Measurements from ENCODE around the gene WNT2B.

GRCh38 chr1:112462953-112463279, 45.8 kb upstream of the WNT2B start:
- TF ChIP-seq, protein P1, sequence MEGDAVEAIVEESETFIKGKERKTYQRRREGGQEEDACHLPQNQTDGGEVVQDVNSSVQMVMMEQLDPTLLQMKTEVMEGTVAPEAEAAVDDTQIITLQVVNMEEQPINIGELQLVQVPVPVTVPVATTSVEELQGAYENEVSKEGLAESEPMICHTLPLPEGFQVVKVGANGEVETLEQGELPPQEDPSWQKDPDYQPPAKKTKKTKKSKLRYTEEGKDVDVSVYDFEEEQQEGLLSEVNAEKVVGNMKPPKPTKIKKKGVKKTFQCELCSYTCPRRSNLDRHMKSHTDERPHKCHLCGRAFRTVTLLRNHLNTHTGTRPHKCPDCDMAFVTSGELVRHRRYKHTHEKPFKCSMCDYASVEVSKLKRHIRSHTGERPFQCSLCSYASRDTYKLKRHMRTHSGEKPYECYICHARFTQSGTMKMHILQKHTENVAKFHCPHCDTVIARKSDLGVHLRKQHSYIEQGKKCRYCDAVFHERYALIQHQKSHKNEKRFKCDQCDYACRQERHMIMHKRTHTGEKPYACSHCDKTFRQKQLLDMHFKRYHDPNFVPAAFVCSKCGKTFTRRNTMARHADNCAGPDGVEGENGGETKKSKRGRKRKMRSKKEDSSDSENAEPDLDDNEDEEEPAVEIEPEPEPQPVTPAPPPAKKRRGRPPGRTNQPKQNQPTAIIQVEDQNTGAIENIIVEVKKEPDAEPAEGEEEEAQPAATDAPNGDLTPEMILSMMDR (optimal IDR thresholded peaks at IDR 0.05 in 1 of 3, IDR thresholded peaks at IDR 0.05 in 1 of 3, conservative IDR thresholded peaks at IDR 0.05 in 1 of 3; ENCODE audit: extremely low read depth in 1 of 3, insufficient read depth in 2 of 3, low read length in 3 of 3), result no peak
- no peak for TF ChIP-seq EZH2 (IDR thresholded peaks at IDR 0.05; ENCODE audit: low read length)

Measured in keratinocyte (primary cell).